Inflammatory macrophage treated with lipopolysaccharide for 4 hours (primary cell): ENCODE results near the gene KRTAP10-2.
A peak's percentile ranks its signal among the peaks of the same experiment; 100 is the strongest.
"Not testable (repeated sequence)": the region's sequence is repeated elsewhere in the genome, so short reads cannot be mapped to it uniquely, and the experiment has no call there.

ENCODE experiments used
- DNase-seq: peaks from one replicate; pipeline ENCODE4 v3.0.0-alpha.2; 2020

KRTAP10-2 gene

DNA sequence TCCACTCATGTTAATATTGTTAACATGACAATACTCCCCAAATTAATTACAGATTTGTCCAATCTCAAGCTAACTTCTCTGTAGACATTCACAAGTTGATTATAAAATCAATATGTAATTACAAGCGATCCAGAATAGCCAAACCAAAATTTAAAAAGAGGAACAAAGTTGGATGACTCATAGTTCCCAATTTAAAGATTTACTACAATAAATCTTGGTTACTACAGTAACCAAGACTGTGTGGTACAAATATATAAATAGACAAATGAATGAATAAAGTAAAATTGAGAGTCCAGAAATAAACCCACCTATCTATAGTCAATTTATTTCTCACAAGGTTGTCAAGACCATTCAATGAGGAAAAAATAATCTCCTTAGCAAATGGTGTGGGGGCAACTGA, 15.1 kb upstream of the KRTAP10-2 start:
- DNase-seq = peak; percentile 73

DNA sequence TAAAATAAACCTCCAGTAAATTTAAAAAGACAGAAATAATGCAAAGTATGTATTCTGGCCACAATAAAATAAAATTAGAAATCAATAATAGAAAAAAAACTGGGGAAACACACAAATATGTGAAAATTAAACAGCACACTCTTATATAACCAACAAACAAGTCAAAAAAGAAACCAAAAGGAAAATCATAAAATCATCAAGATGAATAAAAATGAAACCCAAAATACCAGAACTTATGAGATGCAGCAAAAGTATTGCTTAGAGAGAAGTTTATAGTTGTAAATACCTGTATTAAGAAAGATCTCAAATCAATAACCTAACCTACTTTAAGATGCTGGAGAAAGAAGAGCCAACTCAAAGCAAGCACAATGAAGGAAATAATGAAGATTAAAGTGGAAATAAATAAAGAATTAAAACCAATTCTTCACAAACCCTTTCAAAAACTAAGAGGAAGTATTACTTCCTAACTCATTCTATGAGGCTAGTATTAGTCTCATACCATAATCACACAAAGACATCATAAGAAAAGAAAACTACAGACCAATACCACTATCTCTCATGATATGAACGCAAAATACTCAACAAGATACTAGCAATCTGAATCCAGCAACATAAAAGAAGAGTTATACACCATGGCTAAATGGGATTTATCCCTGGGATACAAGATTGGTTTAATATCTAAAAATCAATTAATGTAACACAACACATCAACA, 13.7 kb upstream of the KRTAP10-2 start:
- DNase-seq = peak; percentile 60

- no peak for DNase-seq
Measured at GRCh38 chr21:44564099-44564498, 12.8 kb upstream of the KRTAP10-2 start.

DNA sequence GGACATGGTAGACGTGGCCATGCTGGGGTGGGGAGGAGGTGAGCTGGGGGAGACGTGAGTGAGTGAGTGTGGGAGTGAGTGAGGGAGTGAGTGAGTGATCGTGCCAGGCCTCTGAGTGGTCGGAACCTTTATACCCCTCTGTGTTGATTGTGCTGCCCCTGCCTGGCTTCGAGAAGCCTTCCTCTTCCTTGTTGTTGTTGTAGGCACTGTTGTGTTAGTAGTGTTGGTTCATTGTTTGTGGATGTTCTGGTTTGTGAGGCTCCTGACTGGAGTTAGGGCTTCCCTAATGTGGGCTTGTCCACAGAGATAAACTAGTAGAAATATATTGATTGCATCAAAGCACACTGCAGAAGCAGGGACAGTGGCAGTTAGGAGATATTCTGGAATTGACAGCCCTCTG, 7.4 kb upstream of the KRTAP10-2 start, which contains the start of gene KRTAP10-3:
Gene KRTAP10-3, minus strand, starts transcription at position 101 of the 400 bp plus-strand sequence. Its CDS starts 80 bp downstream, at position 21.
- no peak for DNase-seq

GRCh38 chr21:44558329-44558675, 7.0 kb upstream of the KRTAP10-2 start:
- DNase-seq = not testable (repeated sequence)

DNA sequence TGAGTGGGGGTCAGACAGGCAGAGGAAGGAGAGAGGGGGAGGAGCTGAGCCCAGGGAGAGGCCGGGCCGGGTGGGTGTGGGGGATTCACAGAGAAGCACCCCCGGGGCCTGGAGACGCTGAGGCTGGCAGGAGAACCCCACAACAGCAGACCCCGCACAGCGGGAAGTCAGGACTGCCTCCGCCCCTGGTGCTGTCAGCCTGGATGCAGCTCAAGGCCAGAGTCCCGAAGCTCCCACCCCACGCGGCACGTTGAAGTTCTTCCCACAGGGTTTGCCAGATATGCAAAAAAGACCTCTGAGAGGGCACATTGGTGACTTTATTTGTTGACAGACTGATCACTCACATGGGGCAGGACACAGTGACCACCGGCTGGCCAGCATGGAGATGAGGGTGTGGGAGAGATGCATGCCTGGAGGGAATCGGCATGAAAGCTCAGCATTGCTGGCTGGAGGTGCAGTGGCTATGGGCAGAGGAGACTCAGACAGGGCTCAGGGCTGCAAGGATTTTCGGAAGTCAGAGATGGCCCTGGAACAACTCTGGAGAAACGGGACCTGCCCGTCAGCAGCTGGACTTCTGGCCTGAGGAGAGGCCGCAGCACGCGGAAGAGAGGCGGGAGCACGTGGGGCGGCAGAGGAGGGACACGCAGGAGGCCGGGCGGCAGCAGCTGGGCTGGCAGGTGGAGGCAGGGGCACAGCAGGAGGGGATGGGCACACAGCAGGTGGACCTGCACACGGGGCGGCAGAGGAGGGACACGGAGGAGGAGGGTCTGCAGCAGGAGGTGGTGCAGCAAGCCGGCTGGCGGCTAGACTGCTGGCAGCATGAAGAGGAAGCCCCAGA, 6.4 kb upstream of the KRTAP10-2 start:
- DNase-seq = no peak

GRCh38 chr21:44556879-44557278, 5.6 kb upstream of the KRTAP10-2 start:
- no peak for DNase-seq

DNA sequence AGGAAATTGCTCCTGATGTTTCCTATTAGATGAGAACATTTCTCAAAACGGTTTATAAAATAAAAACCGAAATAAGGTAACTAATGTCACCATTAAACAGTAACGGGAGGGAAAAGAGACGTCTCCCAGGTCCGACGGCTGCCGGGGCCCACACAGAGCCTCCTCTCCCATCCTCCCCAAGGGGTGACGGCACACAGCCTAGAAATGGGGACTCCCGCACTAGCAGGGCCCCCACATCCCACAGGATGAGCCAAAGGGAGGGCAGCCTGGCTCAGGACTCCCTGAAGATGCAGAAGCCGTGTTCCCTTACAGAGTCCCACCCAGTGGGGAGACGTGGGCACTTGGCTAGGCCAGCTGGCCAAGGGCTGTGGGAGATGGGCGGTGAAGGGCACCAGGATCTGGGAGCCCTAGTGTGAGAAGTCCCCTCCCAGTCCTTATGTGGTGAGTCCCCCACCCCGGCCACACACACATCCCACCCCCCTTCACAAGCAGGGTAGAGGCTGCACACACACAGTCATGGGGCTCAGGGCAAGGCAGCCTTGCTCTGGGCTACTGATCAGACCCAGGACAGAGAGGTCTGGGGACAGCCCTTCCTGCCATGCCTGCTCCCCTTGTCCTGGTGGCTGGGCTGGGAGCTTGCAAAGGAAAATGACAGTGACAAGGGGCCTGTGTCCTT, 4.0 kb upstream of the KRTAP10-2 start:
- no peak for DNase-seq

GRCh38 chr21:44552681-44553080, 1.4 kb upstream of the KRTAP10-2 start:
- DNase-seq = no peak

DNA sequence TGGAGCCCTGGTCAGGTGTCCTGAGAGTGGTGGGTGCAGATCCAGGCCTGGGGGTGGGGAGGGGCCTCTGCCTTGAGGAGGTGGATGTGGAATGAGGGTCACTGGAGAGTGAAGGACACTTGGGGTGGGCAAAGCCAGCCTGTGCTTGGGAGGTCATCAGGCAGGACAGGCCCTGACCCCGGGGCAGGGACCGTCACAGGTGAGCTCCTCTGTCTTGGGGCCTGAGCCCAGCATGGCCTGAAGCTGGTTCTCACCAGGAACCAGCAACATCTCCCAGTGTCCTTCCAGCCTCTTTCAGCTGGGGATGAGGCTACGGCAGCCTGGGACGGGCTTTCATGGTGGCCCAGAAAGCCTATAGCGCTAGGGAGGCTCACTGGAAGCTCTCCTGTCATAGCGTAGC, 831 bp upstream of the KRTAP10-2 start:
- no peak for DNase-seq

DNA sequence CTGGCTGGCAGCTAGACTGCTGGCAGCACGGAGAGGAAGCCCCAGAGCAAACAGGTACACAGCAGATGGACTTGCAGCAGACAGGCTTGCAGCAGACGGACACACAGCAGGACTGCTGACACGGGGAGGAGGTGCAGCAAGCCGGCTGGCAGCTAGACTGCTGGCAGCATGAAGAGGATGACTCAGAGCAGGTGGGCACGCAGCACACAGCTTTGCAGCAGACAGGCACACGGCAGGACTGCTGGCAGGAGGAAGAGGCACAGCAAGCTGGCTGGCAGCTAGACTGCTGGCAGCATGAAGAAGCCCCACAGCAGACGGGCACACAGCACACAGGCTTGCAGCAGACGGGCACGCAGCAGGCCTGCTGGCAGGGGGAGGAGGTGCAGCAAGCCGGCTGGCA, 498 bp downstream of the KRTAP10-2 start:
- no peak for DNase-seq

- not testable (repeated sequence) for DNase-seq
Measured at GRCh38 chr21:44550285-44550684, 1.0 kb downstream of the KRTAP10-2 start.

DNA sequence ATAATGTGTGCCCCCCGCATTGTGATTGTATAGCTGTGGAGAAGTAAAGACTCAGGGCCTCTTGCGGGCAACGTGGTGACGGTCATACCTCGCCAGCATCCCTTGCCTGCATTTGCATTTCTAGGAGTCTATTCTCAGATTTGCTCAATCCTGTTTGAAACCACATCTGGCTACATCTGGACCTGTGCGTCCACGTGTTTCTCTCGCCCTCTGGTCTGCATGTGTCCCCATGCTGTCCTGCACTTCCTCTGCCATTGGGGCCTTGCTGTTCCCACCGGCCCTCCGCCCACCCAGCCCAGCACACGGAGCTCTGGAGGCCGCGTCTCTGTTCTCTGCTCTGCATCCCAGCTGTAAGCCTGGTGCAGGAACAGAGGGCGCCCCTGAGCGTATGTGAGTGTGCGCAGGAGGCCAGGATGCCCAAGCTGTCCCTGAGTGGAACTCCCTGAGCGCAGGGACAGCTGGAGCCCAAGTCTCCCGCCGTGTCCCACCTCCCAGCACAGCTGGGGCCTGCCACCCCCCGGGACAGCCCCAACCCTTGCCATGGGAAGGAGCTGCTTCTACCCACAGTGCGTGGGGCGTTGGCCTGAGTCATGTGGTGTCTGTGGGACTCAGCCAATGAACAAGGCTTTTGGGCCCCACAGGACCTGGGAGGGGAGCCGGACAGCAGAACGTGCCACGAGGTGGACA, 1.6 kb downstream of the KRTAP10-2 start:
- DNase-seq = no peak

- no peak for DNase-seq
Measured at GRCh38 chr21:44548922-44549321, 2.4 kb downstream of the KRTAP10-2 start.

- DNase-seq = no peak
Measured at GRCh38 chr21:44548381-44548780, 2.9 kb downstream of the KRTAP10-2 start.

DNA sequence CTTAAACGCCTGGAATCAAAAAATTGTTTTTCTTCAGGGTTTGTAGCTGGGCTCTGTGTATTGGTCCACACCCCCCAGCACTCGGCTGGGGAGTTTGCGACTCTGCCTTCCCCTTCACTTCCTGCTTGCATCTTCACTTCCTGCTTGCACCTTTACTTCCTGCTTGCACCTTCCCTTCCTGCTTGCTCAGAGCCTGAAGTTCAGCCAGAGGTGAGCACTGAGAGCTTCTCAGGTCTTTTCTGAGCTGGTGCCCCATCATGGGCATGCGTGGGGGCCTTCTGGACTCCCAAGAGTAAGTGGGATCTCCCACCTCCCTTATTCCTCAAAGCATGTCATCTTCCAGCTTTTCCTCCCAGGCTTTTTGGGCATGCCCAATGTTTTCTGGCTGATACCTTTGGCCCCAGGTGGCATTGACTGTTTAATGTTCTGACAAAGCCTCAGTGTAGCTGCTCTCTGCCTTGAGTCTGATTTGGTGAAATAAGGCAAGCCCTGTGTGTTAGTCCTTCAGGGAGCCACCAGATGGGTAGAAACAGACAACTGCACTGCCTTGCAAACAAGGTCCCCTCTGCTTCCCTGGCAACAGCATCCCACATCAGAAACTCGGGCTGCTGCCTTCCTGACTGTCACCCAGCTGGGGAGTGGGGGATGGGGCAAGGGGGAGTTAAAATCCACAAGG, 3.5 kb downstream of the KRTAP10-2 start:
- no peak for DNase-seq

GRCh38 chr21:44544566-44544965, 6.7 kb downstream of the KRTAP10-2 start:
- no peak for DNase-seq

GRCh38 chr21:44542716-44543115, 8.6 kb downstream of the KRTAP10-2 start:
- DNase-seq = no peak

- no peak for DNase-seq
Measured at GRCh38 chr21:44540741-44541288, 10.5 kb downstream of the KRTAP10-2 start.

DNA sequence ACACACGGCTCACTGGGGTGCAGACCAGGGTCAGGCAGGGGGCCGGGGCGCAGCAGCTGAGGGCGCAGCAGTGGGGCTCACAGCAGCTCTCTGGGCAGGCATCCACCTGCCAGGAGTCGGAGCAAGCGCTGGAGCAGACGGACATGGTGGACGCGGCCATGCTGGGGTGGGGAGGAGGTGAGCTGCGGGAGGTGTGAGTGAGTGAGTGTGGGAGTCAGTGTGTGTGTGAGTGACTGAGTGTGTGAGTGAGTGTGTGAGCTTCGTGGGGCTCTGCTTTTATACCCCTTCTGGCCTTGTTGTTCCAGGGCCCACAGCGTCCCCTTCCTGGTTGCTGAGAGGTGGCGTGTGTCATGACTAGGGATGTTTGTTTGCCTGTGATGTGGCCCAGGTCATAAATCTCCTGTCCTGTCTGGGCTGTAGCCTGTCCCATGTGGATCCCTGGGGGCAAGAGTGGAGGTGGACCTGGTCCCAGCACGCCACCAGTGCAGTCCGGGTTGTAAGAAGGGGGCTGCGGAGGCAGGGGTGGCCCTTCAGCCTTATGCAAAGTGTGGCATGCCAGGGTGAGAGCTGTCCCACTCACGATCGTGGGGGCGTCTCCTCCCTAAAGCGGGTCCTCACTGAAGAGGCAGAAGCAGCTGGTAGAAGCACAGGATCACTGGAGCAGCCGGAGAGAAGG, 11.2 kb downstream of the KRTAP10-2 start, which contains the start of gene KRTAP10-1:
Gene KRTAP10-1, minus strand, starts transcription at position 205 of the 676 bp plus-strand sequence. Its CDS starts 45 bp downstream, at position 160.
- no peak for DNase-seq

DNA sequence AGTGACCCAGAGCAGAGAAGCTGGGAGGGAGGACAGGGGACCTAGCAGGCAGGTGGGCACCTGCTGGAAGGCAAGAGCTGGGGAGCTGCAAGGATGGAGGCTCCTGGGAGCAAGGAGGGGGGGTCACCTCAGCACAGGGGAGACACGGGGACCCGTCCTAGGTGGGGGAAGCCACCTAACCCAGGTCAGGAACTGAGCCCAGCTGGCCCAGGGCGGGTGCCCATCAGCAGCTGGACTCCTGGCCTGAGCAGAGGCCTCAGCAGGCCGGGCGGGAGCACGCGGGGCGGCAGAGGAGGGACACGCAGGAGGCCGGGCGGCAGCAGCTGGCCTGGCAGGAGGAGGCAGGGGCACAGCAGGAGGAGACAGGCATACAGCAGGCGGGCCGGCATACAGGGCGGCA, 12.3 kb downstream of the KRTAP10-2 start:
- no peak for DNase-seq
